ENCODE data around the gene PIGX.
"Not testable (repeated sequence)": the region's sequence is repeated elsewhere in the genome, so short reads cannot be mapped to it uniquely, and the experiment has no call there.

PIGX gene

GRCh38 chr3:196706731-196707130, 5.4 kb upstream of the PIGX start:
- DNase-seq: no peak

DNA sequence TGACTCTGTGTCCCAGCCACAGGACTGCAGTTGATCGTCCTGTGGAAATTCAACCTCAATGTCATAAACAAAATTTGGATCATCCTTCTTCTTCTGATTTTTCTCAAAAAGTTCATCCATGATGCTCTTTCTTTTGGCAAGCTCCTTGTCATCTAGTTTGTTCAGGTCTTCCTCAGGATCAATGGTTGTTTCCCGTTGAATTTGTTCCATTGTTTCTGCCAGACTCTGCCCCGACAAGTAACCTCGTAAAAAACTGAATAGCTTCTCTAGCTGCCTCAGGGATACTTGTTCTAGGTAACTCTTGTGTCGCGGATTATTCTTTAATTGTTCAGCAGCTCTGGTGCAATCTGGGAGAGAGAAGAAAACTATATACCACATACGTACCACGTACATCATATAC, 4.6 kb upstream of the PIGX start:
- no peak for DNase-seq

GRCh38 chr3:196708467-196708866, 3.7 kb upstream of the PIGX start:
- no peak for DNase-seq

DNA sequence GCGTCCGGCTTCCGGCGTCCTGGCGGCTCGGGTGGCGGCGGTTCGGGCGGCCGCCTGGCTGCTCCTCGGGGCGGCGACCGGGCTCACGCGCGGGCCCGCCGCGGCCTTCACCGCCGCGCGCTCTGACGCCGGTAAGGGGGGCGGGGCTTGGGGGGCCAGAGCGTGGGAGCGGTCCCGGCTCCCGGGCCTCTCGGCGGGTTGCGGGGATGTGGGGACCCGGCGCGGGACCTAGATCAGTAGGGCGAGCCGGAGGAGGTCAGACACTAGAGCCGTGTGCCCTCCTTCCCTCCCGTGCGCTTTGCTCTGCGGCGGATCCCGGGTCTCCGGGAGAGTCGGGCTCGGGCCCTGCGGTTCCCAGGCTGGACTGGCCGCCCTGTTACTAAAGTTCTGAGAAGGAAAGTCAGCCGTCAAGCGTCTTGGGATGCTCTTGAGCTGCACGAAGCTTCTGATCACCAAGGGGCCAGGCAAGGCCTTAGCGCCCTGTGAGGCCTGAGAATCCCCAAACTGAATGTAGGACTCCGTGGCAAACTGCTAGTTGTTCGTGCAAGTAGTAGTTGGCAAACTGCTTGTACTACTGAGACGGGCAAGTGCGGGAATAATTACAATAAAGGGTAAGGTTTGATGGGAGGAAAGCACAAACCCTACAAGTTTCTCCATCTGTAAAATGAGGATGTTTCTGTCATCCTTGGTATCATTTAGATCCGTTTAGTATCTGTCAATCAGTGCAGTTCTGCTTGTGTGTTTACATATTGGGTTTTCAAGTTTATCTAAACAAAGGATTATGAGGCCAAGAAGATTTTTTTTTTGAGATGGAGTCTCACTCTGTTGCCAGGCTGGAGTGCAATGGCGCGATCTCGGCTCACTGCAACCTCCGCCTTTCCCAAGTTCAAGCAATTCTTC, 587 bp downstream of the PIGX start:
- DNase-seq: peak; percentile 68 to 79

GRCh38 chr3:196717162-196717561, 5.0 kb downstream of the PIGX start:
- DNase-seq: not testable (repeated sequence)

- no peak for DNase-seq
Observed at GRCh38 chr3:196721097-196721496, 8.9 kb downstream of the PIGX start.

- DNase-seq: peak in 1 of 2 donors; percentile 40
Observed at GRCh38 chr3:196726788-196727675, 14.9 kb downstream of the PIGX start.

- DNase-seq: no peak
Observed at GRCh38 chr3:196735751-196736150, 23.6 kb downstream of the PIGX start.

- DNase-seq: no peak
Observed at GRCh38 chr3:196736670-196737374, 24.6 kb downstream of the PIGX start.

DNA sequence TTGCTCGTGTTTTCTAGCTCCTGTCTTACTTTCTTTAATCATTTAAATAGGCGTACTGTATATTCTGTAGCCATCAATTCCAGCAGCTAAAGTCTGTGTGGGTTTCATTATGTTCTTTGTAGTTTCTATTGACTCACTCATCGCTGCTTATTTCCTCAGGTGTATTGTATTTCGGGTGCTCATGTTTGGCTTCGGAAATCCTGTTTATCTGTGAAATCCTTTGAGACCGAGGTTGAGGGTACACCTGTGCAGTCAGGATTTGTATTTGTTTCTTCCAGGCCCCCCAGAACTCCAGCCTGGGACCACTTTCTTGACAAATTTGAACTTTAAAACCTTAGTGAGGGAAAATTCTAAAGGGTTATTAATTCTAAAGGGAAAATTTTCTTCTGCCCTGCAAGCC, 25.5 kb downstream of the PIGX start:
- no peak for DNase-seq

GRCh38 chr3:196739671-196740480, 27.7 kb downstream of the PIGX start, which contains the start of gene PAK2:
TSS of gene PAK2 (plus strand) at chr3:196739857. CDS start at chr3:196782647, 42,790 bp downstream.
- DNase-seq: peak; percentile 90 to 93

DNA sequence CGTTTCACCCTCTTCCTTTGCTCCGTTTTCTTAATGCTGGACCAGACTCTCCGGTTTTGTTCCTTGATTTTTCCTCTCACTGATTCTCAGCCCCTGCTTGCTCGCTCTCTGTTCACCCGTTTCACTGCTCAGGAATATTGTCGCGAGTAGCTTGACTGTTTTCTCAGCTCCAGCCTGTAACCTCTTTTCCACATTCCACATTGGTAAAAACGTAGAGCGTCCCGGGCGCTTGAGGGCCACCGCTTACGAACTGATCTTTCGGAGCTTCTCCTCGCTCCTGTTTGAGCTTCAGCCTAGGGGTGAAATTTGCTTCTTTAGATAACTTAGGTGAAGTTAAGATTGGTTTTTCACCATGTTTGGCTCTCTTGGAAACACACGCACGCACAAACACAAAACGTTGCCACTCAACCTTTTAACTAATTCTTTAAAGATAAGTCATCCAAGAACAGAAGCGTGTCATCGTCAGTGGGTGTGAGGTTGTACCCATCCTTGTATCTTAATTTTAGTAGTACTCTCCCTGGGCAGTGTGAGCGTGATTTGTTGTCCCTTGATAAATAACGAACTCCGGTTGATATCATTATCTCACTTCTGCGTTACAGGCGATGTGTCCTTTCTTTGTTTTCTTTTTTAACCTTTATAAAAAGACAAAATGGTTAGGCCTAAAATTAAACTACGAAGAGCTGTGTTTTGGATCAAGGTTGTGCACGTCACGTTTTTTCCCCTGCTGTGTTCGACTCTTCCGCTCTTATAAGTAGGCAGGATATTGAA, 28.5 kb downstream of the PIGX start:
- DNase-seq: peak; percentile 25 to 61

- no peak for DNase-seq
Observed at GRCh38 chr3:196741249-196741889, 29.2 kb downstream of the PIGX start.

GRCh38 chr3:196743569-196743968, 31.4 kb downstream of the PIGX start:
- DNase-seq: not testable (repeated sequence)

DNA sequence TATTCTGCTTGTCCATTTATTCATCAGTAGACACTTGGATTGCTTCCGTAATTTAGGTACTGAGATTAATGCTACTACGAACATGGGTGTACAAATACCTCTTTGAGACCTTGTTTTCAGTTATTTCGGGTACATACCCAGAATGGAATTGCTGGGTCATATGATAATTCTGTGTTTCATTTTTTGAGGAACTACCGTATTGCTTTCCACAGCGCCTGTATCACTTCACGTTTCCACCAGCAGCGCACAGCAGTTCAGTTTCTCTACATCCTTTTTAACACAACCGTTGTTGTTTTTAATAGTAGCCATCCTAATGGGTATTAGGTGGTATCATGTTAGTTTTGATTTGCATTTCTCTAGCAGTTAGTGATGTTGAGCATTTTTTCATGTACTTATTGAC, 36.9 kb downstream of the PIGX start:
- no peak for DNase-seq

DNA sequence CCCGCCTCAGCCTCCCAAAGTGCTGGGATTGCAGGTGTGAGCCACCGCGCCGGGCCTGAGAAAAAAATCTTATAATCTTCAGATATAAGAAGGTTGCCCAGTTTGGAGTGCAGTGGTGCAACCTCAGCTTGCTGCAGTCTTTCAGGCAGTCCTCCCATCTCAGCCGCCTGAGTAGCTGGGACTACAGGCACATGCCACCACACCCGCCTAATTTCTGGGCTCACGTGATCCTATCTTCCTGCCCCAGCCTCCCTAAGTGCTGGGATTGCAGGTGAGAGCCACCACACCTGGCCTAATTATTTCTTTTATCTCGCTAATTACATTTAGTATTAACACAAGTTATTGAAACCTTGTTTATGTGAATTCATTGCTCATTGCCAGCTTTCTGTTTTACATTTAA, 41.0 kb downstream of the PIGX start:
- DNase-seq: no peak

- no peak for DNase-seq
Observed at GRCh38 chr3:196754091-196754981, 42.2 kb downstream of the PIGX start.

- no peak for DNase-seq
Observed at GRCh38 chr3:196756732-196757131, 44.6 kb downstream of the PIGX start.

DNA sequence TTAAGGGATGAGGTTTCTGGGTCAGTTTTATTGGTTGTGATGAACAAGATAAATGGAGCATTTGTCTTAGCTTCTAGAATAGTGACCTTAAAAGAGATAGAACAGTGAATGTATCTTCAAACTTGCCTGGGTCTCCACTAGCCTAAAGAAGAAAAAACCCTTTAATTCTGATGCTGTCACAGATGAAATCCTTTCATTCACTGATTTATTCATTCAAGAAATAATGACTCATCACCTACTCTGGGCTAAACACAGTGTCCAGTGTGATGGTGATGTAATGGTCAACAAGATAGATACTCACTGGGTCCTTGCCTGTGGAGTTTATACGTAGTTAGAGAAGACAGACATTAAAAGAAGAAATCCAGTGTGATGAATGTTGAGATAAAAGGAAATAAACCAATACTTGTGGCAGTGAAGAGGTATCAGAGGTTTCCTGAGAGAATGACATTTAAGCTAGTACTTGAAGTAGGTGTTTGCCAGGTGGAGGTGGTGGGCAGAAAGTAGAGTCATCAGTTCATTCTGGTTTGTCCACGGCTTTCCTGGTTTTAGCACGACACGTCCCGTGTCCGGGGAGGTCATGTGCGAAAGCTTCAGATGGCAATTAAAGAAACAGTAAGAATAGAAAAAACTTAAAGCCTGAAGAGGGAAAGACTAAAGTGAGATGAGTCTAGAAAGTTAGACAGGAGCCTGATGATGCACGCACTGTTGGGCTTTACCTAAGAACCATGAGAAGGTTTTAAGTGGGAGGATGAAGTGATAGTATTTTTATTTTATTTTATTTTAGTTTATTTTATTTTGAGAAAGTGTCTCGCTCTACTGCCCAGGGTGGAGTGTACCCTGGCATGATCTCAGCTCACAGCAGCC, 45.9 kb downstream of the PIGX start:
- DNase-seq: no peak
